ENCODE data around the gene CA12. TPM values are rescaled to one million over a fixed set of nuclear protein-coding genes. Genes with fewer than 3 reads are reported as not detected.

The CA12 gene
- total RNA-seq, 3 donors from 2014 or later = 11.7 to 64.5 (median 61.9) TPM

- intact Hi-C loops (cut with DNase I; ENCODE audit: low total_unique reads) = no loop called here
- DNase-seq (ENCODE audit: low spot score in 2 of 2) = no peak
- H3K36me3 ChIP-seq = no peaks in the 10 kb centered on the region
Measured at GRCh38 chr15:63284335-63284734, 97.3 kb downstream of the CA12 start.

GRCh38 chr15:63283126-63283525 lies 98.5 kb downstream of the CA12 start:
- Histone ChIP-seq H3K27ac (no peak overlapping the region), H3K4me1 (no peaks in the 10 kb centered on the region), H3K36me3 (no peaks in the 10 kb centered on the region), H3K9me3 (no peaks in the 10 kb centered on the region), H3K27me3 (no peaks in the 10 kb centered on the region), H3K4me3 (no peak overlapping the region)
- DNase-seq (ENCODE audit: low spot score in 2 of 2) = no peak
- intact Hi-C loops (cut with DNase I; ENCODE audit: low total_unique reads) = no loop called here
- TF ChIP-seq POLR2A (IDR thresholded peaks at IDR 0.05) = no peak

More at GRCh38 chr15:63284335-63284734, 97.3 kb downstream of the CA12 start:
- no peaks in the 10 kb centered on the region for H3K27me3 ChIP-seq
- H3K4me1 ChIP-seq = no peaks in the 10 kb centered on the region
- no peaks in the 10 kb centered on the region for H3K9me3 ChIP-seq
- TF ChIP-seq POLR2AphosphoS5 (IDR thresholded peaks at IDR 0.05) (no peak), POLR2A (IDR thresholded peaks at IDR 0.05) (no peak), CTCF (IDR thresholded peaks at IDR 0.05) (no peak)
- H3K4me3 ChIP-seq = no peak overlapping the region
- H3K27ac ChIP-seq = no peak overlapping the region

GRCh38 chr15:63277893-63278456 lies 103.7 kb downstream of the CA12 start:
- TF ChIP-seq POLR2AphosphoS5 (IDR thresholded peaks at IDR 0.05) (no peak), CTCF (IDR thresholded peaks at IDR 0.05) (no peak), POLR2A (IDR thresholded peaks at IDR 0.05) (no peak)
- intact Hi-C loops (cut with DNase I; ENCODE audit: low total_unique reads) = no loop called here
- Histone ChIP-seq H3K27me3 (no peaks in the 10 kb centered on the region), H3K36me3 (no peaks in the 10 kb centered on the region), H3K27ac (peak overlapping the region; percentile 91 to 94), H3K4me3 (peak overlapping the region; percentile 77 to 96 (median 88)), H3K9me3 (no peaks in the 10 kb centered on the region), H3K4me1 (peaks cover 0 to 3% of the 10 kb centered on the region in 2 donors)
- DNase-seq (ENCODE audit: low spot score in 2 of 2) = peak in 1 of 2 donors; percentile 47

- Histone ChIP-seq H3K27me3 (no peaks in the 10 kb centered on the region), H3K4me3 (peak within 1 kb of the TSS; percentile 77 to 96 (median 88)), H3K36me3 (no peaks in the 10 kb centered on the region), H3K27ac (peak within 1 kb of the TSS; percentile 91 to 94), H3K9me3 (no peaks in the 10 kb centered on the region), H3K4me1 (peaks cover 0 to 3% of the 10 kb centered on the region in 2 donors)
- peak; percentile 53 to 79 for DNase-seq (ENCODE audit: low spot score in 2 of 2)
- intact Hi-C loops (cut with DNase I; ENCODE audit: low total_unique reads) = no loop called here
- TF ChIP-seq POLR2AphosphoS5 (IDR thresholded peaks at IDR 0.05) = peak; percentile 28 to 58 (median 32)
- peak; percentile 51 for TF ChIP-seq POLR2A (IDR thresholded peaks at IDR 0.05)
- TF ChIP-seq CTCF (IDR thresholded peaks at IDR 0.05) = no peak
Measured at GRCh38 chr15:63277038-63277892, 104.4 kb downstream of the CA12 start, which contains the start of gene APH1B. Gene APH1B (plus strand): TSS chr15:63277605. CDS start chr15:63277624, 19 bp downstream.

- Histone ChIP-seq H3K27ac (peak overlapping the region; percentile 91 to 94), H3K36me3 (no peaks in the 10 kb centered on the region), H3K9me3 (no peaks in the 10 kb centered on the region), H3K4me1 (peaks cover 0 to 3% of the 10 kb centered on the region in 2 donors), H3K4me3 (peak overlapping the region; percentile 77 to 96 (median 88)), H3K27me3 (no peaks in the 10 kb centered on the region)
- TF ChIP-seq POLR2A (IDR thresholded peaks at IDR 0.05) (no peak), POLR2AphosphoS5 (IDR thresholded peaks at IDR 0.05) (peak in 1 of 3 donors; percentile 6)
- no peak for DNase-seq (ENCODE audit: low spot score in 2 of 2)
- intact Hi-C loops (cut with DNase I; ENCODE audit: low total_unique reads) = no loop called here
Measured at GRCh38 chr15:63276342-63277037, 105.2 kb downstream of the CA12 start.
